HCT116 (cell line): Measurements from ENCODE around the gene EGLN3. TPM values are rescaled to one million over a fixed set of nuclear protein-coding genes. Genes with fewer than 3 reads are reported as not detected.

ENCODE experiments used
- ATAC-seq: fragments of 200-7000 bp; cut with Tn5 transposase; 2 replicates; pipeline ENCODE4 v1.9.1; 2020; ENCODE audit warnings: mild to moderate bottlenecking, moderate library complexity
- BruUV-seq: library from RNA; stranded (reverse); fragments of 400-500 nt; replicated peaks from 2 replicates; lab custom pipeline; 2021; lab: Mats Ljungman, UMichigan
- CTCF ChIA-PET: fragments of 300-600 bp; sonication (Branson Sonifier 250); formaldehyde crosslinking; loops from one replicate; lab custom pipeline; 2021; ENCODE audit warnings: antibody characterized with exemption; lab: Charles Lee
- POLR2A ChIA-PET: fragments of 300-600, 350-600 bp; sonication (Branson Sonifier 250); formaldehyde crosslinking; loops from one replicate; lab custom pipeline; 2021; ENCODE audit warnings: antibody characterized with exemption; lab: Charles Lee
- RAD21 ChIA-PET, 2 experiments: fragments of 300-600 bp; sonication (Branson Sonifier 250); formaldehyde crosslinking; loops; one replicate each; lab custom pipeline; 2023; ENCODE audit warnings: low total read pairs in 2 of 2; ENCODE audit not compliant: uncharacterized antibody in 2 of 2, unreplicated experiment in 2 of 2, low non-redundant PET in 1 of 2; lab: Charles Lee
- DNase-seq: peaks from one replicate; pipeline ENCODE4 v3.0.0-alpha.2; 2010; ENCODE audit warnings: low read depth, low spot score
- H2AFZ ChIP-seq: fragments of 200-600 bp; shearing (Covaris generic), sonication (generic); 2 replicates; pipeline ENCODE4 v1.6.1; 2017; ENCODE audit warnings: low read depth, mixed run types, mixed read lengths, antibody characterized with exemption, low read length; ENCODE audit not compliant: poor library complexity, severe bottlenecking
- H3K27ac ChIP-seq: 2 replicates; pipeline ENCODE4 v1.5.1; 2012; ENCODE audit warnings: low read depth, low read length
- H3K27me3 ChIP-seq: fragments of 200-600 bp; sonication (generic); 2 replicates; pipeline ENCODE4 v1.6.1; 2016; ENCODE audit warnings: mixed run types, low read length, mixed read lengths; ENCODE audit not compliant: insufficient read depth
- H3K36me3 ChIP-seq, 2 experiments: fragments of 200-500 bp in 1 of 2; fragments of 200-600 bp in 1 of 2; sonication (Bioruptor generic) in 1 of 2; sonication (generic) in 1 of 2; 2 replicates each; pipeline versions ENCODE4 v1.5.1 to v1.6.1; 2014 to 2016; ENCODE audit warnings: low read length in 2 of 2, inconsistent platforms in 1 of 2, mixed read lengths in 1 of 2, mixed run types in 1 of 2; ENCODE audit not compliant: insufficient read depth in 2 of 2, control insufficient read depth in 1 of 2
- H3K4me1 ChIP-seq, 2 experiments: fragments of 200-600 bp in 1 of 2; sonication (generic) in 1 of 2; 2 replicates each; pipeline versions ENCODE4 v1.5.1 to v1.6.1; 2012 to 2017; ENCODE audit warnings: low read length in 2 of 2, inconsistent platforms in 1 of 2, mild to moderate bottlenecking in 1 of 2, mixed read lengths in 1 of 2, mixed run types in 1 of 2, moderate library complexity in 1 of 2; ENCODE audit not compliant: insufficient read depth in 2 of 2, control insufficient read depth in 1 of 2
- H3K4me2 ChIP-seq: fragments of 200-600 bp; sonication (generic); 2 replicates; pipeline ENCODE4 v1.6.1; 2017; ENCODE audit warnings: mixed run types, low read length, mixed read lengths
- H3K4me3 ChIP-seq, 2 experiments: fragments of 200-600 bp in 1 of 2; sonication (generic) in 1 of 2; replicated peaks in 1 of 2; 2 replicates each; pipeline ENCODE4 v1.5.1; 2011 to 2016; ENCODE audit warnings: low read length in 2 of 2, control low read depth in 1 of 2, low read depth in 1 of 2, mild to moderate bottlenecking in 1 of 2, mixed read lengths in 1 of 2, mixed run types in 1 of 2
- H3K79me2 ChIP-seq: fragments of 200-600 bp; sonication (generic); 2 replicates; pipeline ENCODE4 v1.6.1; 2017; ENCODE audit warnings: mild to moderate bottlenecking, mixed run types, low read length, moderate library complexity, mixed read lengths; ENCODE audit not compliant: insufficient read depth
- H3K9ac ChIP-seq: fragments of 200-600 bp; sonication (generic); 2 replicates; pipeline ENCODE4 v1.6.1; 2016; ENCODE audit warnings: low read length, mixed read lengths
- H3K9me2 ChIP-seq: fragments of 200-600 bp; sonication (generic), shearing (Covaris generic); 2 replicates; pipeline ENCODE4 v1.6.1; 2017; ENCODE audit warnings: mixed run types, mild to moderate bottlenecking, moderate library complexity; ENCODE audit not compliant: insufficient read depth
- H3K9me3 ChIP-seq, 2 experiments: fragments of 200-500 bp in 1 of 2; fragments of 200-600 bp in 1 of 2; sonication (Bioruptor generic) in 1 of 2; sonication (generic) in 1 of 2; 2 replicates each; pipeline ENCODE4 v1.6.1; 2014 to 2017; ENCODE audit warnings: low read length in 2 of 2, mixed read lengths in 2 of 2, inconsistent platforms in 1 of 2, low read depth in 1 of 2, mild to moderate bottlenecking in 1 of 2, mixed run types in 1 of 2, moderate library complexity in 1 of 2; ENCODE audit not compliant: control insufficient read depth in 1 of 2, insufficient read depth in 1 of 2
- H4K20me1 ChIP-seq: fragments of 200-600 bp; sonication (generic), shearing (Covaris generic); 2 replicates; pipeline ENCODE4 v1.6.1; 2017; ENCODE audit warnings: mixed run types, mild to moderate bottlenecking, moderate library complexity; ENCODE audit not compliant: insufficient read depth
- CBX3 ChIP-seq: IDR thresholded peaks from 2 replicates; pipeline ENCODE4 v1.6.1; 2012; ENCODE audit warnings: low read depth
- CTCF ChIP-seq, 3 experiments: fragments of 200-600 bp in 1 of 3; sonication (generic) in 1 of 3; IDR thresholded peaks in 2 of 3; conservative IDR thresholded peaks in 1 of 3; 2 replicates each; pipeline ENCODE4 v1.5.1; 2012 to 2017; ENCODE audit warnings: low read depth in 2 of 3, low read length in 2 of 3, antibody characterized with exemption in 1 of 3, borderline replicate concordance in 1 of 3, control low read depth in 1 of 3, mild to moderate bottlenecking in 1 of 3, mixed read lengths in 1 of 3, mixed run types in 1 of 3, moderate library complexity in 1 of 3; ENCODE audit not compliant: insufficient read depth in 1 of 3
- ELF1 ChIP-seq: IDR thresholded peaks from 2 replicates; pipeline ENCODE4 v1.6.1; 2012; ENCODE audit warnings: low read depth, borderline replicate concordance
- FOSL1 ChIP-seq: IDR thresholded peaks from 2 replicates; pipeline ENCODE4 v1.6.1; 2012; ENCODE audit warnings: low read depth
- JUND ChIP-seq: IDR thresholded peaks from 2 replicates; pipeline ENCODE4 v1.6.1; 2012
- MAX ChIP-seq: IDR thresholded peaks from 2 replicates; pipeline ENCODE4 v1.6.1; 2012
- POLR2AphosphoS5 ChIP-seq: IDR thresholded peaks from 2 replicates; pipeline ENCODE4 v1.6.1; 2011; ENCODE audit warnings: mild to moderate bottlenecking, low read depth, low read length, moderate library complexity
- RAD21 ChIP-seq: IDR thresholded peaks from 2 replicates; pipeline ENCODE4 v1.6.1; 2012; ENCODE audit warnings: low read depth, mild to moderate bottlenecking
- SIN3A ChIP-seq: IDR thresholded peaks from 2 replicates; pipeline ENCODE4 v1.6.1; 2012; ENCODE audit warnings: low read depth
- SP1 ChIP-seq: IDR thresholded peaks from 2 replicates; pipeline ENCODE4 v1.6.1; 2012; ENCODE audit warnings: low read depth
- TCF7L2 ChIP-seq: IDR thresholded peaks from 2 replicates; pipeline ENCODE4 v1.7.0; 2011; ENCODE audit warnings: borderline replicate concordance, inconsistent platforms; ENCODE audit not compliant: insufficient read depth, insufficient read length; ENCODE audit errors: extremely low read depth
- YY1 ChIP-seq: IDR thresholded peaks from 2 replicates; pipeline ENCODE4 v1.6.1; 2011; ENCODE audit warnings: low read length, low read depth, moderate library complexity, mild to moderate bottlenecking; ENCODE audit not compliant: insufficient replicate concordance; ENCODE audit errors: extremely low read depth
- intact Hi-C: fragments of 100-400 bp; cut with micrococcal nuclease; formaldehyde crosslinking; loops from 2 replicates; pipeline ENCODE4 v1.10.0; 2022
- total RNA-seq: library from RNA; stranded (reverse); gene quantifications from one replicate; pipeline ENCODE4 v1.2.1, GENCODE V29; 2021; ENCODE audit not compliant: unreplicated experiment

EGLN3 gene
- total RNA-seq, 1 experiment from 2014 or later: 13.6 TPM

GRCh38 chr14:33940561-33941011 lies 10.3 kb downstream of the EGLN3 start (continued):
- TF ChIP-seq CTCF (IDR thresholded peaks at IDR 0.05 in 2 of 3, conservative IDR thresholded peaks at IDR 0.05 in 1 of 3; ENCODE audit: borderline replicate concordance in 1 of 3, insufficient read depth in 1 of 3, low read depth in 2 of 3, low read length in 2 of 3) (no peak), FOSL1 (no peak), MAX (no peak)

- ChIA-PET RAD21 (no interaction called here), POLR2A (interaction anchor here (1.0 kb wide), 1 partner anchor 22 kb away, joined by 3 read pairs; no protein-coding TSS in a partner anchor), CTCF (interaction anchor here (0.8 kb wide), 1 partner anchor 160 kb away, joined by 3 read pairs; no protein-coding TSS in a partner anchor)
- DNase-seq (peak; percentile 76), ATAC-seq (peak; percentile 97)
- intact Hi-C loops: loop anchor here (5.0 kb wide), 1 partner anchor 114 kb away; no protein-coding TSS in a partner anchor
- Histone ChIP-seq H3K36me3 (no peaks in the 10 kb centered on the region), H3K79me2 (0 out of 2 replicates have a peak, but pooled peaks cover 3% of the 10 kb centered on the region), H4K20me1 (no peaks in the 10 kb centered on the region), H3K9ac (peak overlapping the region; percentile 66), H3K9me3 (no peaks in the 10 kb centered on the region), H3K27ac (peak overlapping the region; percentile 48), H3K9me2 (no peaks in the 10 kb centered on the region), H3K4me2 (peak overlapping the region; percentile 94), H3K27me3 (no peaks in the 10 kb centered on the region), H3K4me3 (peak overlapping the region; percentile 40 to 58), H2AFZ (peak overlapping the region; percentile 90), H3K4me1 (peaks cover 11 to 38% of the 10 kb centered on the region in 2 experiments)
- TF ChIP-seq ELF1 (peak; percentile 21; the same call in 1 of the 2 replicates), JUND (peak; percentile 51), CBX3 (0 out of 2 replicates have a peak, but pooled peaks have one; percentile 37), POLR2AphosphoS5 (peak; percentile 64), FOSL1 (peak; percentile 30; the same call in 1 of the 2 replicates), YY1 (no peak), RAD21 (peak; percentile 9; the same call in 1 of the 2 replicates), TCF7L2 (no peak), SIN3A (no peak), MAX (peak; percentile 69), SP1 (peak; percentile 68)
- no TSS peak for BruUV-seq
These were observed 12.5 kb downstream of the EGLN3 start for GRCh38 chr14:33938131-33938949.
